Limb (tissue), 2 donors: ENCODE results near the gene SERPINA4.
"Not testable (repeated sequence)": the region's sequence is repeated elsewhere in the genome, so short reads cannot be mapped to it uniquely, and the experiment has no call there.

Experiments used
- DNase-seq, 2 donors: peaks; one replicate each; pipeline ENCODE4 v3.0.0-alpha.2; 2016; ENCODE audit errors: extremely low spot score in 2 of 2

SERPINA4 gene

DNA sequence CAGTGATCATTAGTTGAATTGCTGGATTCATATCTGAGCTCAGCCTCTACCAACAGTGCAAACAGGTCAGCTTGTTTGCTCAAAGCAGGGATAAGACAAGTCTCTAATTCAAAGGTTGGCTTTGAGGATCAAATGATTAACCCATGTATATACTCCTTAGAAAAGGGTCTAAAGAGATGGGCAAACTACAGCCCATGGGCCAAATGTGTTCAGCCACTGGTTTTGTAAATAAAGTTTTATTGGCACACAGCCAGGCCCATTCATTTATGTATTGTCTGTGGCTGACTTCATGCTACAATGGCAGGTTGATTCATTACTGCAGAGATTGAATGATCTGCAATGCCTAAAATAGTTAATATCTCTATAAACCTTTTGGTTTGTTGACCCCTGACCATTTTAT lies 3.1 kb downstream of the SERPINA4 start:
- DNase-seq: no peak

GRCh38 chr14:94568186-94568585 lies 6.9 kb downstream of the SERPINA4 start:
- no peak for DNase-seq

DNA sequence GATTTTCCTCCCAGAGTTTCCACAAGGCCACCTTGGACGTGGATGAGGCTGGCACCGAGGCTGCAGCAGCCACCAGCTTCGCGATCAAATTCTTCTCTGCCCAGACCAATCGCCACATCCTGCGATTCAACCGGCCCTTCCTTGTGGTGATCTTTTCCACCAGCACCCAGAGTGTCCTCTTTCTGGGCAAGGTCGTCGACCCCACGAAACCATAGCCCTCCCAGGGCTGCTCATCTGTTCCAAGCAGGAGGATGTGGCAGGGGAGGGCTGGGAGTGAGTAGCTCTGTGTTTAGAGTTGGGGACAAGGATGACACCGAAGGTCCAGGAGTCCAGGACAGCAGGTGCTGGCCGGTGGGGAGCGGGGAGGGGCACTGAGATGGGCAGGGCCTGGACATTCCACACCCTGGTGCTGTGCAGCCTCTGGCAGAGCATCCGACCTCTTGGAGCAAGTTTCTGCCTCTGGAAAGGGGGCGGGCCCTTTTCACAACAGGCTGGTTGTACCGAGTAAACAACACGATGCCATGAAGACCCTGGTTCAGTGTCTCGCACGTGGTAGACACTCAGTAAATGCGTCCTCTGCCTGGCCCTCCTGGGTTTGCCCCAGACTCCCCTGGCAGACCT lies 8.2 kb downstream of the SERPINA4 start:
- DNase-seq: no peak

DNA sequence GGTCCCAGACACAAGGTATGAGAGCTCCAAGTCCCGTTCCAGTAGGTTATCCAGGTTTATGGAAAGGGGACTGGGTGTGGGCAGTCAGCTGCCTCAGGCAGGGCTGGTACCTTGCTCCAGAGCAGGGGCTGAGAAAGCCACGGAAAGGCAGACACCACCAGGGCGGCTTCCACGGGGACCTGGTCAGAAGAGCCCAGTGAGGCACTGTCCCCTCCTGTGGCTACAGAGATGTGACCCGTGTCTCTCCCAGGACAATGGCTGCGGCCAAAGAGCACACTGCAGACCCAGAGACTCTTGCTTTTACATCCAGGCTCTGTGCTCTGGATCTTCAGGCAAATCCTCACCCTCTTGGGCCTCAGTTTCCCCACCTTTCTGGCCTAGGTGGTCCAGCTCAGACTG lies 8.8 kb downstream of the SERPINA4 start:
- DNase-seq: no peak

GRCh38 chr14:94570440-94570839 lies 9.2 kb downstream of the SERPINA4 start:
- DNase-seq: no peak

DNA sequence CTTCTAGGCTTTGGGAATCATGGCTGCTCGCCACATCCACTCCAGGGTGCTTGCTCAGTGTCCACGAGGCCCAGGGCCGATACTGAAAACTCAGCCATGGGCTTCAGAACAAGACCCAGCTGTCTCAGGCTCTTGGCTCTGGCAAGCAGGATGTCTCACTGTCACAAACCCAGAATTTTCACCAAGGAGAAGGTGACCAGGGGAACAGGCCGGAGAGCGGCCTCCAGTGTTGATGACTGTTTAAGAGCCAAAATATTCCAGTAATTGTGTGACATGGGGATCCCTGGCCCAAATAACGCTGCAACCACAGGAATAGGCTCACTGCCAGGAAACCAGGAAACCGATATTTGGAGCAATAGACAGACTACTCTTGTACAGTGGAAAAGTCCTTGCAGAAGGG lies 10.2 kb downstream of the SERPINA4 start:
- peak; percentile 40 to 55 for DNase-seq

DNA sequence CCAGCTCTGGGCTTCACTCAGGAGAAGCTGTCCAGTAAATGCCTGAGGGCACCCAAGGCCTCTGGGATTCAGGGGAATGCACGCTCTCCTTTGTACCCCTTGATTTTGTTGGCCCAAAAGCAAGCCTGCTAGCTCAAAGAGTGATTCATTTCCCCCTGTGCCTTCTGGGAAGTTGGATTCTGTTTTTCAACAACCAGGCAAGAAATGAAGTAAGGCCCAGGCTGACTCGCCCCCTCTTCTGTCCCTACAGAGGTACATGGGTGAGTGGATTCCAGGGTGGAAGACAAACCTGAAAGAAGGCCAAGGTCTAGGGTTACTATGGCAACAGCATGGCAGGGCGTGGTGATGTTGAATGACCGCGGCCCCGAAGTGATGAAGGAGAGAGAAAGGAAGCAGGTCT lies 10.7 kb downstream of the SERPINA4 start:
- peak in 1 of 2 donors; percentile 49 for DNase-seq

GRCh38 chr14:94572637-94573303 lies 11.5 kb downstream of the SERPINA4 start:
- DNase-seq: no peak

DNA sequence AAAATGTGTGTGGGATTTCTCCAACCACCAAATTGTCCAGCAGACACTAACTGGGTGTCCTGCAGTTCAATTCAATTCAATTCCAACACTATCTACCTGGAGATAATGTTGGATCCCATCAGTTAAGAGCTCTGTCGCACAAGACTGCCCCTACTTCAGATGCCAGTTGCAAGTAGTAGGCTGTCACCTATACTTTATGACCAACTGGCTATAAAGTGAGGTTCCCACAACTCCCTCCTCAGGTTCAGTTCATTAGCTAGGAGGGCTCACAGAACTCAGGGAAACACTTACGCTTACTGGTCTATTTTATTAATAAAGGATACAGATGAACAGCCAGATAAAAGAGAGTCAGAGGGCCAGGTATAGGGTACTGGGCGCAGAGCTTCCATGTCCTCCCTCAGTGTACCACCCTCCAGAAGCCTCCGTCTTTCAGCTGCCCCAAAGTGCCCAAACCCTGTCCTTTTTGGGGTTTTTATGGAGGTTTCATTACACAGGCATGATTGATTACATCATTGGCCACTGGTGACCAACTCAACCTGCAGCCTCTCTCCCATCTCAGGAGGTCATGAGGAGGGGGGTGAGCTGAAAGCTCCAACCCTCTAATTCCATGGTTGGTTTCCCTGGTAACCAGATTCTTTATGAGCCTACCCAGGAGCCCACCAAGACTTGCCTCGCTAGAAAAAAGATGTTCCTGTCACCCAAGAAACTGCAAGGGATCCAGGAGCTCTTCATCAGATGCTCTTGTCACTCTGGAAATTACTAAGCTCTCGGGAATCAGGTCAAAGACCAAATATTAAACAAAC lies 12.4 kb downstream of the SERPINA4 start:
- no peak for DNase-seq

GRCh38 chr14:94574336-94574735 lies 13.1 kb downstream of the SERPINA4 start:
- DNase-seq: no peak

DNA sequence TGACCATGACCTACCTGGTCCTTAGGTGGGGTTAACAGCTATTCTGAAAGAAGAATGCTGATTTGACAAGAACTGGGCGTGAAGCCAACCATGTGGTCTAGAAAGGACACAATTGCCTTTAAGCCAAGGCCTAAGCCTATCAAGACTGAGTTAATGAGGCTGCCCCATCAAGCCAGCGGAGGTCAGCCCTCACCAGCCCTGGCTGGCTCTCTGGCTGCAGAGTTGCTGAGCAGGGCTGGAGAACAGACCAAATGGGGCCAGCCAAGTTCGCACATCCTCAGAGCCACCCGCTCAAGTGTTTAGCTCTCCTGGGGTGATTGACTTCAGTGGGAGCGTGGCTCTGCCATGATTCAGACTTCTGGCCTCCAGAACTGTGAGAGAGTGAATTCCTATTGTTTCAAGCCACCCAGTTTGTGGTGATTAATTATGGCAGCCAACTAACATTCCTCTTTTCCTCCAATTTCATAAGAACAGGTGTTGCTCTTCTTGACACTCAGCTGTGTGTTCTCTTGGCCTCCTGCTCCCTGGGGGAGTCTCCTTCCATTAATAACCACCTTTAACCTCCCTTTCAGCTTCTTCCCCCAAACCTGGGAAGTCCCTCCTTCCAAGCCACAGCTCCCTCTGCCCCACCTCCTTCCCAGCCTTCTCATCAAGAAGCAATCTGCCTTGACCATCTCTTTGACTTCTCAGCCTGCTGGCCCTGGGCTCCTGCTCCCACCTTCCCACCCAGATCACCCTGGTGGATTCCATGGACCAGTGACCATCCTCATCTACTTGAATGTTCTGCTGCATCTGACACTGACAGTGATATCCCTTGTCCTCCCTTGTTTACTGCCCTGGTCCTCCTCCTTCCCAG lies 14.7 kb downstream of the SERPINA4 start:
- no peak for DNase-seq

DNA sequence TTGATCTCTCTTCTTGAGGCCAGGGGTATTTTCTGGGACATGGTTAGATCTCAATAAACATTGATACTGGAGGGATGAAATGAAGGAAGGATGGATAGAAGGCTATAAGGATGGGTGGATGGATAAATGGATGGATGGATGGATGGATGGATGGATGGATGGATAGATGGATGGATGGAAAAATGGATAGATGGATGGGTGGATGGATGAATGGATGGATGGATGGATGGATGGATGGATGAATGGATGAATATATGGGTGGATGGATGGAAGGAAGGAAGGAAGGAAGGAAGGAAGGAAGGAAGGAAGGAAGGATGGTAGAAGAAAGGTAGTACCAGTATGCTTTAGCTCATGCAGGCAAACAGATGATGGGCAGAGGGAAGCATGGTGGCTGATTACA lies 16.2 kb downstream of the SERPINA4 start:
- DNase-seq: not testable (repeated sequence)

DNA sequence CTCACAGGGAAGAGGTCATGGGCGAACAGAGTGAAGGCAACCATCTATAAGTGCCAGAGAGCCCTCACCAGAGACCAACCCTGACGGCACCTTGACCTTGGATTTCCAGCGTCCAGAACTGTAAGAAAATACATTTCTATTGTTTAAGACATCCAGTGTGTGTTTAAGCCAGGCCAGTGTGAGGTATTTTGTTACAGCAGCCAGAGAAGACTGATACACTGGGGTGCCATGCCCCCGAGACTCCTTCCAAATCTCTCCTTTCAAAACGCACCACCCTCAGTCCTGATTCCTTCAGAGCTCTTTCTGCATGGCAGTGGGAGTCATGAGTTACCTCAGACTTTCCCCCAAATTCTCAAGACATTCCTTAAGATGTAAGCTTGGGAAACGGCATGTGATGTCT lies 17.5 kb downstream of the SERPINA4 start:
- DNase-seq: no peak

GRCh38 chr14:94581127-94581999 lies 20.1 kb downstream of the SERPINA4 start, which contains the start of gene SERPINA5:
SERPINA5 (plus strand) TSS chr14:94581426; CDS start chr14:94587363, 5,937 bp downstream.
- peak in 1 of 2 donors; percentile 53 for DNase-seq

DNA sequence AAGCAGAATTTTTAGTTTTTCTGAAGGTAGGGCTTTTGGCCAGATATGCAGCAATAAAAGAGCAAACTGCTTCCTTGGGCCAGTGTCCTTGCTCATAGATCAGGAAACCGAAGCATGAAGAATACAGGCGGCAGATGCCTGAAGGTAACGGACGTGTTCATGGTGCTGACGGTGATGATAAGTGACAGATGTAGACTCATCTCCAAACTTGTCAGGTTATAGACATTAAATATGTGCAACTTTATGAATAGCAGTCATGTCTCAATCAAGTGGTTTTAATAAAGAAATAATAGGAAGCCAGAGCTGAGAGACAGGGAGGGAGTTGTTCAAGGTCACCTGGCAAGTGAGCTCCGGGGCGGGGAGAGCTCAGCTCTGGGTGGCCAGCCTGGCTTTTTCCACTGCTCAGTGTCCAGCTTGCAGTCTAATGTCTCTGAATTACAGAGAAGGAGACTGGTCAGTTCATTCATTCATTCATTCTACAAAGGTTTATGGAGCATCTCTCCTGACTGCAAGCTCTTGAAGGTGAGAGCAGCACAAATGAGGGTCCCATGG lies 21.0 kb downstream of the SERPINA4 start:
- DNase-seq: no peak

GRCh38 chr14:94582851-94583250 lies 21.6 kb downstream of the SERPINA4 start:
- no peak for DNase-seq

DNA sequence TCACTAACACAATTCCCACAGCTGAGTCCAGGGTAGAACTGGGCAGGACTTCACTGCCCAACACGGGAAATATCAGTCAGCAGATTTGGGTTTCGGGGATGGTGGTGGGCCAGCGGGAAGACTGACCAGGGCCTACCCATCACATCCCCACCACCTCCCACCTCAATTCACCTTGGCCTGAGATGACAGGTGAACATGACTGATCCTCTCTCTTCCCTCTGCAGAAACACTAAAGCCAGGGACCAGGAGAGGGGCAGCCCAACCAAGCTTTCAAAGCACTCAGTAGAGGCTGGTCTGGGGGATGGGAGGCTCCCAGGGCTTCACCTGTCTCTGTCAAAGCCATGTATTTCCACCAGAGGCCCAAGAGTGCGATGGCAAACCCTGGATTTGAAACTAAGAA lies 22.3 kb downstream of the SERPINA4 start:
- no peak for DNase-seq

- no peak for DNase-seq
Observed at GRCh38 chr14:94584591-94585280, 23.5 kb downstream of the SERPINA4 start.

- no peak for DNase-seq
Observed at GRCh38 chr14:94586635-94587034, 25.4 kb downstream of the SERPINA4 start.

GRCh38 chr14:94588311-94588710 lies 27.1 kb downstream of the SERPINA4 start:
- DNase-seq: no peak
